OCI-LY1 (cell line): ENCODE data around the gene HOXC11.

Source experiments
- H2AFZ ChIP-seq: fragments of 200-600 bp; sonication (generic), shearing (Covaris generic); 2 replicates; pipeline ENCODE4 v1.6.0; 2014; ENCODE audit warnings: antibody characterized with exemption, mild to moderate bottlenecking, low read length
- H3F3A ChIP-seq: fragments of 200-600 bp; sonication (generic), shearing (Covaris generic); 2 replicates; pipeline ENCODE4 v1.6.0; 2014; ENCODE audit warnings: mild to moderate bottlenecking, antibody characterized with exemption, low read length, moderate library complexity; ENCODE audit not compliant: insufficient read depth
- H3K27ac ChIP-seq: fragments of 200-600 bp; sonication (generic); 2 replicates; pipeline ENCODE4 v1.5.1; 2014; ENCODE audit warnings: low read length, mixed run types, mild to moderate bottlenecking, low read depth; ENCODE audit not compliant: poor library complexity, severe bottlenecking
- H3K27me3 ChIP-seq: fragments of 200-600 bp; sonication (generic); 2 replicates; pipeline ENCODE4 v1.6.0; 2014; ENCODE audit warnings: antibody characterized with exemption, mild to moderate bottlenecking, low read length, moderate library complexity; ENCODE audit not compliant: insufficient read depth
- H3K36me3 ChIP-seq: fragments of 200-600 bp; sonication (generic); 2 replicates; pipeline ENCODE4 v1.6.1; 2014; ENCODE audit warnings: mild to moderate bottlenecking, antibody characterized with exemption, low read length, moderate library complexity, mixed read lengths; ENCODE audit not compliant: insufficient read depth
- H3K4me1 ChIP-seq: fragments of 200-600 bp; sonication (generic); 2 replicates; pipeline ENCODE4 v1.5.1; 2014; ENCODE audit warnings: mild to moderate bottlenecking, low read length, moderate library complexity; ENCODE audit not compliant: insufficient read depth, severe bottlenecking
- H3K4me2 ChIP-seq: fragments of 200-600 bp; sonication (generic), shearing (Covaris generic); 2 replicates; pipeline ENCODE4 v1.6.1; 2014; ENCODE audit warnings: low read length
- H3K4me3 ChIP-seq: fragments of 200-600 bp; sonication (generic); 2 replicates; pipeline ENCODE4 v1.5.1; 2014; ENCODE audit warnings: low read length, low read depth, mild to moderate bottlenecking, mixed read lengths; ENCODE audit not compliant: poor library complexity, severe bottlenecking
- H3K79me2 ChIP-seq: fragments of 200-600 bp; shearing (Covaris generic); 2 replicates; pipeline ENCODE4 v1.6.1; 2016; ENCODE audit warnings: mixed run types, low read length, mixed read lengths; ENCODE audit not compliant: insufficient read depth
- H3K9ac ChIP-seq: fragments of 200-600 bp; sonication (generic), shearing (Covaris generic); 2 replicates; pipeline ENCODE4 v1.6.1; 2014; ENCODE audit warnings: mild to moderate bottlenecking, low read length, mixed read lengths
- H3K9me2 ChIP-seq: fragments of 200-600 bp; sonication (generic), shearing (Covaris generic); 2 replicates; pipeline ENCODE4 v1.6.1; 2014; ENCODE audit warnings: low read depth, mild to moderate bottlenecking, low read length, mixed read lengths
- H3K9me3 ChIP-seq: fragments of 200-600 bp; shearing (Covaris generic); 2 replicates; pipeline ENCODE4 v1.6.1; 2014; ENCODE audit warnings: low read length, mixed read lengths
- H4K20me1 ChIP-seq: fragments of 200-600 bp; sonication (generic), shearing (Covaris generic); 2 replicates; pipeline ENCODE4 v1.6.0; 2016; ENCODE audit warnings: mild to moderate bottlenecking, low read length; ENCODE audit not compliant: insufficient read depth
- EZH2 ChIP-seq: fragments of 200-600 bp; sonication (generic), shearing (Covaris generic); IDR thresholded peaks from 2 replicates; pipeline ENCODE4 v1.8.0; 2017; ENCODE audit warnings: borderline replicate concordance, mixed run types, mild to moderate bottlenecking, antibody characterized with exemption, low read length, moderate library complexity, mixed read lengths
- TF ChIP-seq, protein P1 (sequence below): fragments of 200-600 bp; sonication (generic), shearing (Covaris generic); IDR thresholded peaks from 2 replicates; pipeline ENCODE4 v1.5.1; 2017; ENCODE audit warnings: mild to moderate bottlenecking, antibody characterized with exemption, low read length, moderate library complexity, mixed read lengths

HOXC11 gene

DNA sequence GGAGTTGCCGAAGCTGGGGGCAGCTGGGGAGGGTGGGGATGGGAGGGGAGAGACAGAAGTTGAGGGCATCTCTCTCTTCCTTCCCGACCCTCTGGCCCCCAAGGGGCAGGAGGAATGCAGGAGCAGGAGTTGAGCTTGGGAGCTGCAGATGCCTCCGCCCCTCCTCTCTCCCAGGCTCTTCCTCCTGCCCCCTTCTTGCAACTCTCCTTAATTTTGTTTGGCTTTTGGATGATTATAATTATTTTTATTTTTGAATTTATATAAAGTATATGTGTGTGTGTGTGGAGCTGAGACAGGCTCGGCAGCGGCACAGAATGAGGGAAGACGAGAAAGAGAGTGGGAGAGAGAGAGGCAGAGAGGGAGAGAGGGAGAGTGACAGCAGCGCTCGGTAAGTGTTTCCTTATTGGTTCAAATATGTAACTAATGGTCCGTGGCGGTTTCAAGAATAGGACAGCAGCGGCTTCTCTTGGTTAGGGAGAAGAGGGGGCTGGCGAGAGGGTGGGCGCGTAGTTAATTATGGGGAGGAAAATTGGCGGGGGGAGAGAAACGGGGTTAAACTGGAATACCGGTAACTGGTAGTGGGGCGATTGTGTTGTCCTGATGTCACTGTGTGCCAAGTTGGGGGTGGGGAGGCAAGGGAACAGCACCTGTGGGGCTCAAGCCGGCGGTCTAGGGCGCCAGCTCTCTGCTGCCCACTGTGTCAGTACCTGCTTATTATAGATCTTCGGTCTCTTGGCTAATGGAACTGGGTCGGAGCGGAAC lies 44.3 kb downstream of the HOXC11 start:
- peaks cover 9% of the 10 kb centered on the region; the same call in 1 of the 2 replicates for H3K27me3 ChIP-seq
- TF ChIP-seq, protein P1, sequence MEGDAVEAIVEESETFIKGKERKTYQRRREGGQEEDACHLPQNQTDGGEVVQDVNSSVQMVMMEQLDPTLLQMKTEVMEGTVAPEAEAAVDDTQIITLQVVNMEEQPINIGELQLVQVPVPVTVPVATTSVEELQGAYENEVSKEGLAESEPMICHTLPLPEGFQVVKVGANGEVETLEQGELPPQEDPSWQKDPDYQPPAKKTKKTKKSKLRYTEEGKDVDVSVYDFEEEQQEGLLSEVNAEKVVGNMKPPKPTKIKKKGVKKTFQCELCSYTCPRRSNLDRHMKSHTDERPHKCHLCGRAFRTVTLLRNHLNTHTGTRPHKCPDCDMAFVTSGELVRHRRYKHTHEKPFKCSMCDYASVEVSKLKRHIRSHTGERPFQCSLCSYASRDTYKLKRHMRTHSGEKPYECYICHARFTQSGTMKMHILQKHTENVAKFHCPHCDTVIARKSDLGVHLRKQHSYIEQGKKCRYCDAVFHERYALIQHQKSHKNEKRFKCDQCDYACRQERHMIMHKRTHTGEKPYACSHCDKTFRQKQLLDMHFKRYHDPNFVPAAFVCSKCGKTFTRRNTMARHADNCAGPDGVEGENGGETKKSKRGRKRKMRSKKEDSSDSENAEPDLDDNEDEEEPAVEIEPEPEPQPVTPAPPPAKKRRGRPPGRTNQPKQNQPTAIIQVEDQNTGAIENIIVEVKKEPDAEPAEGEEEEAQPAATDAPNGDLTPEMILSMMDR: no peak
- no peak for TF ChIP-seq EZH2

DNA sequence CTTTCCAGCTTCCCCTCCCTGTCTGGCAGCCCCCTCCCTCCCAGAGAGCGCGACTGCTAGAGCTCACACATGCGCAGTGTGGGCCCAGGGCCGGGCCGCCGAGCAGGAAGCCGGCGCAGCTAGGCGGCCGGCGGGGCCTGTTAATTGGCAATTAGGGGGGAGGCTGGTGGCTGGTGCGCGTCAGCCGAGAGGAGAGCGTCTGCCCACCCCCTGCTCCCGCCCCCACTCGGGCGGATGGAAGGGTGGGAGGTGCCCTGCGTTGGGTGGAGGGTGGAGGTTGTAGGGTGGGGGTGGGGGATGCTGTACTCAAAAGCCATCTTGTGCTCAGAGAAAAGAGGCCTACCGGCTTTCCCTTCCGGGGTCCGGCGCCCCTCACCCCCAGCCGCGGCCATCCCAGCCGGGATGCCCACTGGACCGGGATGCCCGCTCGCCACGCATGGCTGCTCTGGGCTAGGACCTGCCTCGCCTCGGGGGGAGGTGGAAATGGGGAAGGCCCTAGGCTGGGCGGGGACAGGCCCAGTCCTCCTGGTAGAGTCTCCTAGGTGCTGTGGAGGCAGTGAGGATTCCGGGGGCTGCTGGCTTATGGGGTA lies 45.0 kb downstream of the HOXC11 start:
- H3K27me3 ChIP-seq: peaks cover 6% of the 10 kb centered on the region; the same call in 1 of the 2 replicates
- H3K9me3 ChIP-seq: no peaks in the 10 kb centered on the region
- TF ChIP-seq EZH2: no peak
- TF ChIP-seq, protein P1: no peak
- H4K20me1 ChIP-seq: no peaks in the 10 kb centered on the region
- peak overlapping the region; percentile 70 for H3K4me3 ChIP-seq
- peaks cover 22% of the 10 kb centered on the region for H3K4me1 ChIP-seq
- H3K4me2 ChIP-seq: peak overlapping the region; percentile 87
- no peaks in the 10 kb centered on the region for H3F3A ChIP-seq
- H3K27ac ChIP-seq: peak overlapping the region; percentile 50
- no peaks in the 10 kb centered on the region for H3K36me3 ChIP-seq
- no peaks in the 10 kb centered on the region for H3K9me2 ChIP-seq
- peak overlapping the region; percentile 81 for H3K9ac ChIP-seq
- H3K79me2 ChIP-seq: no peaks in the 10 kb centered on the region
- H2AFZ ChIP-seq: peak overlapping the region; percentile 78

More for the DNA sequence above, 44.3 kb downstream of the HOXC11 start:
- Histone ChIP-seq H3K27ac (no peak overlapping the region), H4K20me1 (no peaks in the 10 kb centered on the region), H3K9ac (peak overlapping the region; percentile 71), H3K4me3 (peak overlapping the region; percentile 70), H3K4me1 (peaks cover 22% of the 10 kb centered on the region), H3K79me2 (no peaks in the 10 kb centered on the region), H2AFZ (peak overlapping the region; percentile 78), H3K4me2 (peak overlapping the region; percentile 87), H3K9me2 (no peaks in the 10 kb centered on the region), H3K36me3 (no peaks in the 10 kb centered on the region), H3F3A (no peaks in the 10 kb centered on the region), H3K9me3 (no peaks in the 10 kb centered on the region)

DNA sequence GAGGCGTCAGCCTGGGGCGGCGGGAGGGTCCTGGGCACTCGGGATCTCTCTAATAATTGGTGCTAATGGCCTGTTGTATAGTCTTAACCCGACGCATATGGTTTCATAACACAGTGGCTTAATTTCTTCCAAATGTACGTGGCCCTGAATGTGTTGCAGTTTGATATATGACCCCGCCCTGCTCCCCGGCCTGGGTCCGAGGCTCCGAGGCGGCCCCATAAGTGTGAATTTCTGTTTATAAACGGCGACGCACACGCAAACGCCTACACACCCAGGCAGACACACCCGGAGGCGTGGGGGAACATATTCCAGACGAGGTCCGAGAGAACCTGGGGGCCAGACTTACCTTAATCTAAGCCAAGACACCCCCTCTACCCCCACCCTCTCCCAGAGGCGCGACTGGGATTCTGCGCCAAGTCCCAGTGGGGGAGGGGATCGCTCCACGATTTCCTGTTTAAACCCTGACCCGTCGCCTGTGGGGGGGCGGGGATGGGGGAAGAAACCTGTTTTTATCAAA lies 45.6 kb downstream of the HOXC11 start:
- peak overlapping the region; percentile 81 for H3K9ac ChIP-seq

More for the DNA sequence above, 45.6 kb downstream of the HOXC11 start:
- Histone ChIP-seq H3K27ac (peak overlapping the region; percentile 50), H3K9me2 (no peaks in the 10 kb centered on the region), H3F3A (no peaks in the 10 kb centered on the region), H3K4me1 (peaks cover 22% of the 10 kb centered on the region), H3K9me3 (no peaks in the 10 kb centered on the region), H3K4me3 (peak overlapping the region; percentile 70), H3K79me2 (no peaks in the 10 kb centered on the region), H3K36me3 (no peaks in the 10 kb centered on the region), H3K27me3 (peaks cover 6% of the 10 kb centered on the region; the same call in 1 of the 2 replicates), H2AFZ (peak overlapping the region; percentile 13; the same call in 1 of the 2 replicates), H3K4me2 (peak overlapping the region; percentile 87), H4K20me1 (no peaks in the 10 kb centered on the region)
- no peak for TF ChIP-seq EZH2
- TF ChIP-seq, protein P1: no peak
